Inflammatory macrophage (primary cell): ENCODE measurements around the gene EXOC1L.

Source experiments
- DNase-seq, 2 donors: peaks; one replicate each; pipeline ENCODE4 v3.0.0-alpha.2; 2020 to 2022
- total RNA-seq, 18 experiments: gene quantifications; one replicate each; lab custom pipeline; 2026; ENCODE audit warnings: mixed read lengths in 6 of 18, inconsistent platforms in 2 of 18; lab: John Stamatoyannopoulos, UW

EXOC1L gene
- 0 to 0.03 (median 0) reads per million in 18 experiments for total RNA-seq

- no peak for DNase-seq
Measured at GRCh38 chr4:55819634-55820033, at the start of gene EXOC1L. Gene EXOC1L (plus strand): TSS chr4:55819790. CDS start chr4:55820027, 237 bp downstream.

GRCh38 chr4:55770662-55771061, 48.9 kb upstream of the EXOC1L start:
- no peak for DNase-seq

- no peak for DNase-seq
Measured at GRCh38 chr4:55781341-55781740, 38.2 kb upstream of the EXOC1L start.

GRCh38 chr4:55781812-55782211, 37.8 kb upstream of the EXOC1L start:
- DNase-seq, result no peak

GRCh38 chr4:55783584-55783983, 36.0 kb upstream of the EXOC1L start:
- DNase-seq, result no peak

GRCh38 chr4:55784747-55785146, 34.8 kb upstream of the EXOC1L start:
- no peak for DNase-seq

- DNase-seq, result no peak
Measured at GRCh38 chr4:55791666-55792065, 27.9 kb upstream of the EXOC1L start.

- DNase-seq, result no peak
Measured at GRCh38 chr4:55793479-55793878, 26.1 kb upstream of the EXOC1L start.

GRCh38 chr4:55794053-55794452, 25.5 kb upstream of the EXOC1L start:
- no peak for DNase-seq

- DNase-seq, result no peak
Measured at GRCh38 chr4:55795341-55795740, 24.2 kb upstream of the EXOC1L start.

- no peak for DNase-seq
Measured at GRCh38 chr4:55801498-55801897, 18.1 kb upstream of the EXOC1L start.

GRCh38 chr4:55807556-55807955, 12.0 kb upstream of the EXOC1L start:
- DNase-seq, result no peak

- no peak for DNase-seq
Measured at GRCh38 chr4:55808186-55808585, 11.4 kb upstream of the EXOC1L start.

- DNase-seq, result no peak
Measured at GRCh38 chr4:55808632-55809031, 11.0 kb upstream of the EXOC1L start.

GRCh38 chr4:55817691-55818090, 1.9 kb upstream of the EXOC1L start:
- no peak for DNase-seq

GRCh38 chr4:55820279-55820678, 689 bp downstream of the EXOC1L start:
- DNase-seq, result no peak

GRCh38 chr4:55822329-55822728, 2.7 kb downstream of the EXOC1L start:
- no peak for DNase-seq

GRCh38 chr4:55824865-55825264, 5.3 kb downstream of the EXOC1L start:
- DNase-seq, result no peak

- DNase-seq, result no peak
Measured at GRCh38 chr4:55826986-55827385, 7.4 kb downstream of the EXOC1L start.

GRCh38 chr4:55827582-55827981, 8.0 kb downstream of the EXOC1L start:
- DNase-seq, result no peak

GRCh38 chr4:55830048-55830447, 10.5 kb downstream of the EXOC1L start:
- no peak for DNase-seq

- no peak for DNase-seq
Measured at GRCh38 chr4:55830716-55831115, 11.1 kb downstream of the EXOC1L start.

GRCh38 chr4:55834086-55834795, 14.7 kb downstream of the EXOC1L start:
- DNase-seq, result no peak

- no peak for DNase-seq
Measured at GRCh38 chr4:55837903-55838302, 18.3 kb downstream of the EXOC1L start.

- DNase-seq, result no peak
Measured at GRCh38 chr4:55838356-55838755, 18.8 kb downstream of the EXOC1L start.
